Liver (tissue), 9 donors: ENCODE measurements around the gene SRSF3. TPM values are rescaled to one million over a fixed set of nuclear protein-coding genes. Genes with fewer than 3 reads are reported as not detected.

Experiments
- DNase-seq: peaks from one replicate; pipeline ENCODE4 v3.0.0-alpha.2; 2017; ENCODE audit warnings: low spot score
- H3K27ac ChIP-seq, 2 donors: one replicate each; pipeline ENCODE4 v1.7.0; 2013; ENCODE audit warnings: inconsistent platforms in 2 of 2, low read length in 2 of 2, control low read depth in 1 of 2, low read depth in 1 of 2, mild to moderate bottlenecking in 1 of 2
- H3K27me3 ChIP-seq, 4 donors: one replicate each; pipeline versions ENCODE4 v1.6.1 to v1.7.0; 2013; ENCODE audit warnings: low read length in 3 of 4, inconsistent platforms in 1 of 4, mild to moderate bottlenecking in 1 of 4, moderate library complexity in 1 of 4; ENCODE audit not compliant: control insufficient read depth in 4 of 4, insufficient read depth in 4 of 4
- H3K36me3 ChIP-seq, 4 donors: one replicate each; pipeline versions ENCODE4 v1.6.1 to v1.7.0; 2013; ENCODE audit warnings: low read length in 3 of 4, mild to moderate bottlenecking in 3 of 4, low read depth in 1 of 4, moderate library complexity in 1 of 4; ENCODE audit not compliant: control insufficient read depth in 4 of 4, insufficient read depth in 3 of 4
- H3K4me1 ChIP-seq, 4 donors: one replicate each; pipeline versions ENCODE4 v1.6.1 to v1.7.0; 2013; ENCODE audit warnings: low read length in 3 of 4, mild to moderate bottlenecking in 3 of 4, moderate library complexity in 1 of 4; ENCODE audit not compliant: control insufficient read depth in 4 of 4, insufficient read depth in 4 of 4
- H3K4me3 ChIP-seq, 3 donors: one replicate each; pipeline versions ENCODE4 v1.6.1 to v1.7.0; 2013; ENCODE audit warnings: low read length in 3 of 3, control low read depth in 1 of 3, low read depth in 1 of 3, mild to moderate bottlenecking in 1 of 3
- H3K9ac ChIP-seq, 2 donors: one replicate each; pipeline ENCODE4 v1.7.0; 2013; ENCODE audit warnings: low read length in 2 of 2, mild to moderate bottlenecking in 2 of 2, moderate library complexity in 2 of 2, control low read depth in 1 of 2, low read depth in 1 of 2
- H3K9me3 ChIP-seq, 4 donors: one replicate each; pipeline versions ENCODE4 v1.6.1 to v1.7.0; 2013; ENCODE audit warnings: low read length in 3 of 4; ENCODE audit not compliant: control insufficient read depth in 4 of 4
- EGR1 ChIP-seq, 2 donors: IDR thresholded peaks; 2 replicates each; pipeline ENCODE4 v1.6.1; 2016 to 2018; ENCODE audit warnings: antibody characterized with exemption in 2 of 2, low read depth in 2 of 2
- GABPA ChIP-seq, 2 donors: IDR thresholded peaks in 1 of 2; conservative IDR thresholded peaks in 1 of 2; 2 replicates each; pipeline ENCODE4 v1.6.1; 2016; ENCODE audit warnings: antibody characterized with exemption in 2 of 2, mild to moderate bottlenecking in 1 of 2, moderate library complexity in 1 of 2
- JUND ChIP-seq, 2 donors: IDR thresholded peaks; 2 replicates each; pipeline ENCODE4 v1.6.1; 2016; ENCODE audit warnings: antibody characterized with exemption in 2 of 2
- NR2F2 ChIP-seq: IDR thresholded peaks from 2 replicates; pipeline ENCODE4 v1.6.1; 2016; ENCODE audit warnings: antibody characterized with exemption
- RAD21 ChIP-seq, 2 donors: IDR thresholded peaks; 2 replicates each; pipeline ENCODE4 v1.6.1; 2016; ENCODE audit warnings: antibody characterized with exemption in 2 of 2, mild to moderate bottlenecking in 2 of 2
- RXRA ChIP-seq, 2 donors: IDR thresholded peaks; 2 replicates each; pipeline ENCODE4 v1.6.1; 2017 to 2018; ENCODE audit warnings: antibody characterized with exemption in 2 of 2, mild to moderate bottlenecking in 1 of 2
- SP1 ChIP-seq: IDR thresholded peaks from 2 replicates; pipeline ENCODE4 v1.6.1; 2018; ENCODE audit warnings: antibody characterized with exemption, mild to moderate bottlenecking
- YY1 ChIP-seq: IDR thresholded peaks from 2 replicates; pipeline ENCODE4 v1.6.1; 2016; ENCODE audit warnings: antibody characterized with exemption, mild to moderate bottlenecking
- WGBS: extraction: QIAGEN DNeasy Blood & Tissue Kit; methylation state at CpG from one replicate; pipeline ENCODE4 v1.1.7; 2013; 5-methylcytosine and 5-hydroxymethylcytosine counted together
- polyA plus RNA-seq, 2 donors: library from polyadenylated mRNA; stranded (reverse) in 1 of 2; unstranded in 1 of 2; fragments of 200-250 nt in 1 of 2; fragments of >200 nt in 1 of 2; fragmentation: Nextera tagmentation in 1 of 2; extraction: Ambion mirVana in 1 of 2; gene quantifications; one replicate each; pipeline versions ENCODE4 v1.2.1 to v1.2.3, GENCODE V29; 2013 to 2015
- total RNA-seq, 2 donors: library from RNA; depleted of rRNA; stranded (reverse); fragments of >200 nt; gene quantifications; one replicate each; pipeline ENCODE4 v1.2.3, GENCODE V29; 2014
- TF ChIP-seq, protein P1 (sequence below): IDR thresholded peaks from 2 replicates; pipeline ENCODE4 v1.6.1; 2016; ENCODE audit warnings: antibody characterized with exemption
- TF ChIP-seq, protein P2 (sequence below): fragments of 150-350 bp; IDR thresholded peaks from 2 replicates; pipeline ENCODE4 v1.5.1; 2017; ENCODE audit warnings: improper control_type of control experiment, low read depth, low read length; ENCODE audit not compliant: missing input control
- TF ChIP-seq, protein P3 (sequence below): IDR thresholded peaks from 2 replicates; pipeline ENCODE4 v1.6.1; 2016; ENCODE audit warnings: antibody characterized with exemption
- donor health status: healthy.
- donor health status: healthy.
- donor health status: healthy.
- donor health status: healthy.
- donor health status: healthy.

The SRSF3 gene
- total and polyA plus RNA-seq, 4 donors: 62.8 to 103 (median 101) TPM

DNA sequence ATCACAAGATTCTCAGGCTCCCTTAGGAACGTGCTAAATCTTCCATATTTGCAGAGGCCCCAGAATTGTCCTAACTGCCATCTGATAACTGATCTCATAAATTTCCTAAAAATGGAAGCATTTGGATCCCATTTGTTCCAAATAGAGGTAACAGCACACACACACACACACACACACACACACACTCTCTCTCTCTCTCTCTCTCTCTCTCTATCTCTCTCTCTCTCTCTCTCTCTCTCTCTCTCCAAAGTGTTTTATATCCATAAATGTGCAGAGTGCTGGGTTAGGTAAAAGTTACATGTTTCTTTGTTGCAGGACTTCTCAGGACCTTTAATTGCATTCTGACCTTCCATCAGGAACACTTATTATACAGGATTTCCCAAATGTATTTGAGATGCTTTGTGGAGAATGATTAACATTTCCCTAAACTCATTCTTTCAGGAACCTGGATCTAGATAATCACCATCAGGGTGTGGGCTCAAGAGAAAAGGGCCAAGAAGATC is 38.4 kb upstream of the SRSF3 start:
- H3K36me3 ChIP-seq: no peaks in the 10 kb centered on the region
- TF ChIP-seq YY1: no peak
- TF ChIP-seq GABPA (IDR thresholded peaks at IDR 0.05 in 1 of 2, conservative IDR thresholded peaks at IDR 0.05 in 1 of 2): no peak
- TF ChIP-seq, protein P1, sequence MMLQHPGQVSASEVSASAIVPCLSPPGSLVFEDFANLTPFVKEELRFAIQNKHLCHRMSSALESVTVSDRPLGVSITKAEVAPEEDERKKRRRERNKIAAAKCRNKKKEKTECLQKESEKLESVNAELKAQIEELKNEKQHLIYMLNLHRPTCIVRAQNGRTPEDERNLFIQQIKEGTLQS: no peak
- TF ChIP-seq RXRA (IDR thresholded peaks at IDR 0.05): no peak
- no peak for TF ChIP-seq JUND (IDR thresholded peaks at IDR 0.05)
- no peak for TF ChIP-seq RAD21 (IDR thresholded peaks at IDR 0.05)
- TF ChIP-seq, protein P2, sequence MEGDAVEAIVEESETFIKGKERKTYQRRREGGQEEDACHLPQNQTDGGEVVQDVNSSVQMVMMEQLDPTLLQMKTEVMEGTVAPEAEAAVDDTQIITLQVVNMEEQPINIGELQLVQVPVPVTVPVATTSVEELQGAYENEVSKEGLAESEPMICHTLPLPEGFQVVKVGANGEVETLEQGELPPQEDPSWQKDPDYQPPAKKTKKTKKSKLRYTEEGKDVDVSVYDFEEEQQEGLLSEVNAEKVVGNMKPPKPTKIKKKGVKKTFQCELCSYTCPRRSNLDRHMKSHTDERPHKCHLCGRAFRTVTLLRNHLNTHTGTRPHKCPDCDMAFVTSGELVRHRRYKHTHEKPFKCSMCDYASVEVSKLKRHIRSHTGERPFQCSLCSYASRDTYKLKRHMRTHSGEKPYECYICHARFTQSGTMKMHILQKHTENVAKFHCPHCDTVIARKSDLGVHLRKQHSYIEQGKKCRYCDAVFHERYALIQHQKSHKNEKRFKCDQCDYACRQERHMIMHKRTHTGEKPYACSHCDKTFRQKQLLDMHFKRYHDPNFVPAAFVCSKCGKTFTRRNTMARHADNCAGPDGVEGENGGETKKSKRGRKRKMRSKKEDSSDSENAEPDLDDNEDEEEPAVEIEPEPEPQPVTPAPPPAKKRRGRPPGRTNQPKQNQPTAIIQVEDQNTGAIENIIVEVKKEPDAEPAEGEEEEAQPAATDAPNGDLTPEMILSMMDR: no peak
- no peak for TF ChIP-seq EGR1 (IDR thresholded peaks at IDR 0.05; ENCODE audit: low read depth in 2 of 2)
- whole genome bisulfite sequencing: 88% methylated on average over 1 of the region's 1 CpG
- H3K27ac ChIP-seq: no peak overlapping the region
- H3K9me3 ChIP-seq: no peaks in the 10 kb centered on the region
- H3K4me1 ChIP-seq: no peaks in the 10 kb centered on the region
- no peak overlapping the region for H3K4me3 ChIP-seq
- H3K27me3 ChIP-seq: no peaks in the 10 kb centered on the region
- DNase-seq: no peak
- H3K9ac ChIP-seq: no peak overlapping the region

DNA sequence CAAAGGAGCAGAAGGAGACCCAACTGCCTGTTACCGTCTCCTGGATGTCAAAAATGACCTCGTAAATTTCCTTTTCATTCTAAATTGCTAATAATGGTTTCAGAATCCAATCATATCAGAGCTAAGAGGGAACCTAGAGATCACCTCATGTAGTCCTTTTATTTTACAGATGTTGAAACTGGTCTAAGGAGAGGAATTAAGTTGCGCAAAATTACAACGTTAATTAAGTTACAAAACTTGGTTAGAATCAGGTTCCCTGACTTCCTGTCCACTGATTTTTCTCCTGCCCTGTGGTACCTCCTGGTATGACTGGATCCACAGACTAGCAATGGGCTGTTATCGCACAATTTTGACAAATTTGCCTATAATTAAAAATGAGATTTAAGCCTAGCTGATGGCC is 37.9 kb upstream of the SRSF3 start:
- H3K27ac ChIP-seq: no peak overlapping the region
- TF ChIP-seq EGR1 (IDR thresholded peaks at IDR 0.05; ENCODE audit: low read depth in 2 of 2) (no peak), GABPA (IDR thresholded peaks at IDR 0.05 in 1 of 2, conservative IDR thresholded peaks at IDR 0.05 in 1 of 2) (no peak), SP1 (no peak), NR2F2 (no peak)
- TF ChIP-seq, protein P3, sequence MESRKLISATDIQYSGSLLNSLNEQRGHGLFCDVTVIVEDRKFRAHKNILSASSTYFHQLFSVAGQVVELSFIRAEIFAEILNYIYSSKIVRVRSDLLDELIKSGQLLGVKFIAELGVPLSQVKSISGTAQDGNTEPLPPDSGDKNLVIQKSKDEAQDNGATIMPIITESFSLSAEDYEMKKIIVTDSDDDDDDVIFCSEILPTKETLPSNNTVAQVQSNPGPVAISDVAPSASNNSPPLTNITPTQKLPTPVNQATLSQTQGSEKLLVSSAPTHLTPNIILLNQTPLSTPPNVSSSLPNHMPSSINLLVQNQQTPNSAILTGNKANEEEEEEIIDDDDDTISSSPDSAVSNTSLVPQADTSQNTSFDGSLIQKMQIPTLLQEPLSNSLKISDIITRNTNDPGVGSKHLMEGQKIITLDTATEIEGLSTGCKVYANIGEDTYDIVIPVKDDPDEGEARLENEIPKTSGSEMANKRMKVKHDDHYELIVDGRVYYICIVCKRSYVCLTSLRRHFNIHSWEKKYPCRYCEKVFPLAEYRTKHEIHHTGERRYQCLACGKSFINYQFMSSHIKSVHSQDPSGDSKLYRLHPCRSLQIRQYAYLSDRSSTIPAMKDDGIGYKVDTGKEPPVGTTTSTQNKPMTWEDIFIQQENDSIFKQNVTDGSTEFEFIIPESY: no peak
- TF ChIP-seq, protein P2: no peak
- WGBS: 87% methylated on average over 5 of the region's 5 CpGs
- H3K9me3 ChIP-seq: no peaks in the 10 kb centered on the region
- H3K27me3 ChIP-seq: no peaks in the 10 kb centered on the region
- H3K4me1 ChIP-seq: no peaks in the 10 kb centered on the region
- no peak overlapping the region for H3K4me3 ChIP-seq
- no peak for DNase-seq
- H3K9ac ChIP-seq: no peak overlapping the region
- no peaks in the 10 kb centered on the region for H3K36me3 ChIP-seq
